Testis (tissue), 2 donors: ENCODE results near the gene CTNNA1.

Experiments used
- POLR2A ChIP-seq: fragments of 450-650 bp; IDR thresholded peaks from one replicate; pipeline ENCODE4 v1.6.1; 2017; ENCODE audit warnings: antibody characterized with exemption, mild to moderate bottlenecking, moderate library complexity
- TF ChIP-seq, protein P1 (sequence below), 3 experiments: fragments of 450-650 bp in 2 of 3; fragments of 200-600 bp in 1 of 3; sonication (generic) in 1 of 3; IDR thresholded peaks; one replicate each; pipeline ENCODE4 v1.5.1; 2016 to 2019; ENCODE audit warnings: antibody characterized with exemption in 3 of 3, mild to moderate bottlenecking in 2 of 3, moderate library complexity in 1 of 3

DNA sequence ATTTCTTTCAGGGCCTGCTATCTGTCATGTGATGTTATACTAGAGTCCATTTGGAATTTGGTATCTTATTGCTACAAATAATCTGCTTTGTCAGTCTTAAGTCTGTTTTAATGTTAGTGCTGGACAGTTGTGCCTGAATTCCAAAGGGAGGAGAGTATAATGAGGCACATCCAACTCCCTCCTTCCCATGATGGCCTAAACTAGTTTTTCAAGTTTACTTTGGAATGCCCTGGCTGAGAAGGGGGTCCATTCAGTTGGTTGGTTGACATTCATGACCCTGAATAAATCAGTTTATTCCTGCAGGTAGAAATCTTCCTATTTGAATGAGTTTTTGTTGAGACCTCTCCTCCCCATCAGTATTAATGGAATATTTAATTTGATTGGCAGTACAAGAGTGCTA, 131.3 kb downstream of the CTNNA1 start:
- TF ChIP-seq, protein P1, sequence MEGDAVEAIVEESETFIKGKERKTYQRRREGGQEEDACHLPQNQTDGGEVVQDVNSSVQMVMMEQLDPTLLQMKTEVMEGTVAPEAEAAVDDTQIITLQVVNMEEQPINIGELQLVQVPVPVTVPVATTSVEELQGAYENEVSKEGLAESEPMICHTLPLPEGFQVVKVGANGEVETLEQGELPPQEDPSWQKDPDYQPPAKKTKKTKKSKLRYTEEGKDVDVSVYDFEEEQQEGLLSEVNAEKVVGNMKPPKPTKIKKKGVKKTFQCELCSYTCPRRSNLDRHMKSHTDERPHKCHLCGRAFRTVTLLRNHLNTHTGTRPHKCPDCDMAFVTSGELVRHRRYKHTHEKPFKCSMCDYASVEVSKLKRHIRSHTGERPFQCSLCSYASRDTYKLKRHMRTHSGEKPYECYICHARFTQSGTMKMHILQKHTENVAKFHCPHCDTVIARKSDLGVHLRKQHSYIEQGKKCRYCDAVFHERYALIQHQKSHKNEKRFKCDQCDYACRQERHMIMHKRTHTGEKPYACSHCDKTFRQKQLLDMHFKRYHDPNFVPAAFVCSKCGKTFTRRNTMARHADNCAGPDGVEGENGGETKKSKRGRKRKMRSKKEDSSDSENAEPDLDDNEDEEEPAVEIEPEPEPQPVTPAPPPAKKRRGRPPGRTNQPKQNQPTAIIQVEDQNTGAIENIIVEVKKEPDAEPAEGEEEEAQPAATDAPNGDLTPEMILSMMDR (IDR thresholded peaks at IDR 0.05): no peak
- no peak for TF ChIP-seq POLR2A
